ENCODE measurements around the gene SOX10.

DNA sequence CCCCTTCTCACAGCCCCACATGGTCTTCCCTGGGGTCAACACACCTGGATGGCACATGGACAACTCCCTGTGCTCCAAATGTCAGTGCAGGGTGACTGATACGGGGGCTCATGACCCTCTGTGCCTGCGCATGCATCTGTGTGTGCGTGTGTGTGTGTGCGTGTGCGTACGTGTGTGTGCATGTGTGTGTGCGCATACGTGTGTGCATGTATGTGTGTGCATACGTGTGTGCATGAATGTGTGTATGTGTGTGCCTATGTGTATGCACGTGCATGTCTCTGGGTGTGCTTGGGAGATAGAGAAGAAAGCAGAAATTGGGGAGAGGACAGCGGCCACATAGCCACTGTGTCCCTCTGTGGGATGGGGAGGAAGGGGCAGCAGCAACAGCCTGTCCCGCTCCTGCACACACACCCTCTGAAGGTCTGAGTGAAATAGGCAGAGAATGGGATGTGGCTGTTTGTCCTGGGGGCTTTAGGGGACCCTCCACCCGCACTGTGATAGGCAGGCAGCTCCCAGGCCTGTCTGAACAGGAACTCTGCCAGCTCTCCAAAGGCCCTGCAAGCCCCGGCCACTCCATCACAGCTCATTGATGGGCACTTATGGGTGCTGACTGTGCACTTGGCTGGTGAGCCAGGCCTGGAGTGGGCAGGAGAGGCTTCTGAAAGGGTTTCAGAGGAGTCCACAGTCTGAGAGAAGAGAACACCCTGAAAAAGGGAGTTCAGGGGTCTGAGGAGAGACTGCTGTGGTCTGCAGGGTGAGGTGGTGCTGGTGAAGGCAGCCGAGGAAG is 44.2 kb upstream of the SOX10 start:
- TF ChIP-seq TAF1 (IDR thresholded peaks at IDR 0.05; ENCODE audit: borderline replicate concordance, low read depth, low read length) (no peak), POLR2AphosphoS5 (IDR thresholded peaks at IDR 0.05; ENCODE audit: low read depth, low read length) (no peak), POLR2A (IDR thresholded peaks at IDR 0.05; ENCODE audit: low read depth, low read length) (no peak)
